ENCODE results near the gene MAP7. TPM values are rescaled to one million over a fixed set of nuclear protein-coding genes. Genes with fewer than 3 reads are reported as not detected.
"Not testable (repeated sequence)": the region's sequence is repeated elsewhere in the genome, so short reads cannot be mapped to it uniquely, and the experiment has no call there.

Gene MAP7
- total and polyA plus RNA-seq, 10 donors = 0.67 to 4.9 (median 3.0) TPM

GRCh38 chr6:136435101-136435500 lies 115.1 kb downstream of the MAP7 start:
- H3K4me1 ChIP-seq = no peaks in the 10 kb centered on the region
- H3K27ac ChIP-seq = no peak overlapping the region
- H3K27me3 ChIP-seq (replicated peaks in 1 of 7) = no peaks in the 10 kb centered on the region
- intact Hi-C loops (cut with DNase I; ENCODE audit: low total_unique reads) = no loop called here
- no peak overlapping the region for H3K4me3 ChIP-seq
- TF ChIP-seq POLR2AphosphoS5 (IDR thresholded peaks at IDR 0.05) (no peak), POLR2A (IDR thresholded peaks at IDR 0.05) (no peak), CTCF (IDR thresholded peaks at IDR 0.05 in 8 of 11, conservative IDR thresholded peaks at IDR 0.05 in 3 of 11) (no peak)
- H3K9me3 ChIP-seq = no peaks in the 10 kb centered on the region
- H3K36me3 ChIP-seq = no peaks in the 10 kb centered on the region
- no peak for DNase-seq
- 58 to 100% (median 90%) methylated on average over 2 of the region's 2 CpGs for WGBS, 5 donors

GRCh38 chr6:136431306-136431705 lies 118.9 kb downstream of the MAP7 start:
- H3K27ac ChIP-seq; DNase-seq; H3K9me3 ChIP-seq; H3K27me3 ChIP-seq (replicated peaks in 1 of 7); H3K36me3 ChIP-seq; H3K4me1 ChIP-seq; intact Hi-C loops (cut with DNase I; ENCODE audit: low total_unique reads); H3K4me3 ChIP-seq: not testable (repeated sequence)
- WGBS, 5 donors = 95 to 98% (median 97%) methylated on average over 5 of the region's 5 CpGs

GRCh38 chr6:136429264-136430065 lies 120.8 kb downstream of the MAP7 start:
- Histone ChIP-seq H3K9me3 (no peaks in the 10 kb centered on the region), H3K4me1 (no peaks in the 10 kb centered on the region), H3K27me3 (replicated peaks in 1 of 7) (no peaks in the 10 kb centered on the region), H3K27ac (no peak overlapping the region), H3K36me3 (no peaks in the 10 kb centered on the region), H3K4me3 (no peak overlapping the region)
- no peak for DNase-seq
- TF ChIP-seq CTCF (IDR thresholded peaks at IDR 0.05 in 8 of 11, conservative IDR thresholded peaks at IDR 0.05 in 3 of 11) (no peak), POLR2AphosphoS5 (IDR thresholded peaks at IDR 0.05) (no peak), POLR2A (IDR thresholded peaks at IDR 0.05) (no peak)
- intact Hi-C loops (cut with DNase I; ENCODE audit: low total_unique reads) = no loop called here
- WGBS, 5 donors = 72 to 79% (median 75%) methylated on average over 8 of the region's 8 CpGs

- Histone ChIP-seq H3K4me3 (no peak overlapping the region), H3K36me3 (no peaks in the 10 kb centered on the region), H3K9me3 (no peaks in the 10 kb centered on the region), H3K27me3 (replicated peaks in 1 of 7) (no peaks in the 10 kb centered on the region), H3K27ac (no peak overlapping the region), H3K4me1 (no peaks in the 10 kb centered on the region)
- TF ChIP-seq CTCF (IDR thresholded peaks at IDR 0.05 in 8 of 11, conservative IDR thresholded peaks at IDR 0.05 in 3 of 11) = no peak
- no peak for DNase-seq
- intact Hi-C loops (cut with DNase I; ENCODE audit: low total_unique reads) = no loop called here
Measured at GRCh38 chr6:136427378-136427717, 122.9 kb downstream of the MAP7 start.
